ENCODE results near the gene BTK.

The BTK gene

DNA sequence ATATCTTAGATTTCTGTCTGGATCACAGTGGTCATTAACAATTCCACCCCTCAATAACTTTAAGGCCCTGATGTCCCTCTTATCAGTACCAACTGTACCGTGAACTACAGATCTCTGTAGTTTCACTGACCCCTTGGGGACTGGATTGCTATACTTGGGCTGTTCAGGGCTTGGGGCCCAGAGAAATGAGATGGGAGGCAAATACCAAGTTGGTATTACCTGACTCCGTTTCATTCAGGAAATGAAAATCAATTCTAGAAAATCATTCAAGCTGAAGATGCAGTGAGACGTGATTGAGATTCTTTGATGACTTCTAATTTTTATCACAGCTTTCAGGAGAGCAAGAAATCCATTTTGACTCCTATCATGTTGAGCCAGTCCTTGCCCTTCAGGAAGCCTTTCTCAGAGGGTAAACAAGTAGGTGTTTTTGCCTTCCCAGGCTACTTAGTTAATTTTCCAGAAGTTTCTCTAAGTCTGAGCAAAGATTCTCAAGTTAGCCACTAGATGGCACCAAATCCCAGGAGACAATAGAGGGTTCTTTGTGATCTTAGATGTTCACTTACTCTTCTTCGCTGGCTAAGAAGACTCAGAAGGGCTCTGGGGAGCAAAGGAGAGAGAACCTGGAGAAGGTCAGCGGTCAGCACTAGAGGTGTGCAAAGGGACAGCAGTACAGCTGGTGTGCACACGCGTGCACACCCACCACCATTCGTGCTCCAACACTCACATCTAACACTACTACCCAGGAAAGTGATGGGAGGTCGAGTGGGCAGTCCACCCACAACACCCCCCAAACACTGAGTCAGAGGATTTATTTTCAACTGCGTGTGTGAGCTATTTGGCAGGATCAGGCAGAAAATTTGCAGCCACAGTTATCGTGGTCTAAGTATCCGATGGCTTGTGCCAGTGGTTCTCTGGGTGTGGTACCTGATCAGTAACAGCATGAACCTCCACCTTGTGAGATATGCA, 29.5 kb upstream of the BTK start:
- no peak for DNase-seq (ENCODE audit: insufficient read length, low spot score)
- peak; percentile 45 for FAIRE-seq

GRCh38 chrX:101411984-101412383, 26.0 kb upstream of the BTK start:
- TF ChIP-seq TAF1 (IDR thresholded peaks at IDR 0.05; ENCODE audit: low read depth, low read length) (no peak), PAX5 (IDR thresholded peaks at IDR 0.05; ENCODE audit: insufficient read depth, low read length, severe bottlenecking) (no peak), SPI1 (IDR thresholded peaks at IDR 0.05; ENCODE audit: low read depth, low read length) (peak; percentile 82), POLR2AphosphoS5 (IDR thresholded peaks at IDR 0.05; ENCODE audit: low read depth, low read length) (no peak), POLR2A (IDR thresholded peaks at IDR 0.05; ENCODE audit: low read depth, low read length) (no peak)
- no peak for DNase-seq (ENCODE audit: insufficient read length, low spot score)
- FAIRE-seq: peak; percentile 69

More for the DNA sequence above, 29.5 kb upstream of the BTK start:
- TF ChIP-seq POLR2A (IDR thresholded peaks at IDR 0.05; ENCODE audit: low read depth, low read length) (no peak), PAX5 (IDR thresholded peaks at IDR 0.05; ENCODE audit: insufficient read depth, low read length, severe bottlenecking) (no peak), POLR2AphosphoS5 (IDR thresholded peaks at IDR 0.05; ENCODE audit: low read depth, low read length) (no peak), POU2F2 (IDR thresholded peaks at IDR 0.05; ENCODE audit: low read depth, low read length) (no peak)

DNA sequence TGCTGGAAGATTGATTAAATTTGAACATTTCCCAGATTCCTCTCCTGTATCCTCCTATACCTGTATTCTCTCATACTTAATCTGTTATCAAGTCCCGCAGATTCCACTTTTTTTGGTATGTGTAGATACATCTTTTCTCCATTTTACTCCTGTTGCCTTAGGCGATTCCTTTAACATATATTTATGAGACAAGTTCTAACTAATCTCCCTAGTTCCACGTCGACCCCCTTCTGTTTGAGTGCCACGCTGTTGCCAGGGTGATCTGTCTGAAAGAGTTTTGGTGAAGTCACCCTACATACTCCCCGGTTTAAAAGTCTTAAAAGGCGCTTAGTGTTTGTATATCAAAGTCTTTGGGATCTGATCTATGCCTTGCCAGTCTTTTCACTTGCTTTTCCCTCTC, 24.5 kb upstream of the BTK start:
- FAIRE-seq: no peak
- DNase-seq (ENCODE audit: insufficient read length, low spot score): no peak

DNA sequence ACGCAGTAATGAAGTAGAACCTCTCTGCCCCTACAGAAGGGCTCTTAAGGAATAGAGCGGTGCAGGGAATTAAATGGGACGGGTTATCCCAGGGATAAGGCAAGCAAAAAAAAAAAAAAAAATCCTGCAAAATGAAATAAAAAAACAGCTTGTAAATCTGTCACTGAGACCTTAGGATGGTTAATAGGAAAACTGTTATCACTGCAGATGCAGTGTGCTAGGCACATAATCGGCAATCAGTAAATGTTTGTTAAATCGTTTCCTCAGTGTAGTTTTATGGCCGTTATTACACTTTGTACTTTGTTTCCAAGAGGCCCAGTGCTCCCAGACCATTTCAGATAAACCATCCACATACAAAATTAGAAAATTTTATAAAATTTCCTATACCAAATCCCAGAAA, 23.1 kb upstream of the BTK start:
- no peak for DNase-seq (ENCODE audit: insufficient read length, low spot score)
- FAIRE-seq: no peak
- no peak for TF ChIP-seq POLR2AphosphoS5 (IDR thresholded peaks at IDR 0.05; ENCODE audit: low read depth, low read length)
- TF ChIP-seq TAF1 (IDR thresholded peaks at IDR 0.05; ENCODE audit: low read depth, low read length): no peak
- no peak for TF ChIP-seq PAX5 (IDR thresholded peaks at IDR 0.05; ENCODE audit: insufficient read depth, low read length, severe bottlenecking)
- TF ChIP-seq SPI1 (IDR thresholded peaks at IDR 0.05; ENCODE audit: low read depth, low read length): no peak

More for the DNA sequence above, 24.5 kb upstream of the BTK start:
- TF ChIP-seq SPI1 (IDR thresholded peaks at IDR 0.05; ENCODE audit: low read depth, low read length) (no peak), TAF1 (IDR thresholded peaks at IDR 0.05; ENCODE audit: low read depth, low read length) (no peak), POLR2A (IDR thresholded peaks at IDR 0.05; ENCODE audit: low read depth, low read length) (no peak), POLR2AphosphoS5 (IDR thresholded peaks at IDR 0.05; ENCODE audit: low read depth, low read length) (no peak), PAX5 (IDR thresholded peaks at IDR 0.05; ENCODE audit: insufficient read depth, low read length, severe bottlenecking) (no peak), POU2F2 (IDR thresholded peaks at IDR 0.05; ENCODE audit: low read depth, low read length) (no peak)

- DNase-seq (ENCODE audit: insufficient read length, low spot score) (no peak), FAIRE-seq (no peak)
- TF ChIP-seq POLR2AphosphoS5 (IDR thresholded peaks at IDR 0.05; ENCODE audit: low read depth, low read length) (no peak), POLR2A (IDR thresholded peaks at IDR 0.05; ENCODE audit: low read depth, low read length) (0 out of 2 replicates have a peak, but pooled peaks have one; percentile 66)
Measured at GRCh38 chrX:101408532-101408841, 22.5 kb upstream of the BTK start.

GRCh38 chrX:101407748-101408531, 21.9 kb upstream of the BTK start, which contains the start of the genes GLA and HNRNPH2:
Gene GLA, minus strand, starts transcription at chrX:101407925. Its CDS starts 22 bp downstream, at chrX:101407903.
Gene HNRNPH2, plus strand, starts transcription at chrX:101408222. Its CDS starts 3,767 bp downstream, at chrX:101411989.
- DNase-seq (ENCODE audit: insufficient read length, low spot score): peak; percentile 36
- peak; percentile 99 for FAIRE-seq
- TF ChIP-seq POLR2A (IDR thresholded peaks at IDR 0.05; ENCODE audit: low read depth, low read length) (no peak; the same call in none of the 2 replicates), PAX5 (IDR thresholded peaks at IDR 0.05; ENCODE audit: insufficient read depth, low read length, severe bottlenecking) (no peak), SPI1 (IDR thresholded peaks at IDR 0.05; ENCODE audit: low read depth, low read length) (peak; percentile 68), POLR2AphosphoS5 (IDR thresholded peaks at IDR 0.05; ENCODE audit: low read depth, low read length) (0 out of 2 replicates have a peak, but pooled peaks have one; percentile 49), POU2F2 (IDR thresholded peaks at IDR 0.05; ENCODE audit: low read depth, low read length) (no peak), TAF1 (IDR thresholded peaks at IDR 0.05; ENCODE audit: low read depth, low read length) (peak; percentile 33)

- TF ChIP-seq POU2F2 (IDR thresholded peaks at IDR 0.05; ENCODE audit: low read depth, low read length): no peak
- TF ChIP-seq TAF1 (IDR thresholded peaks at IDR 0.05; ENCODE audit: low read depth, low read length): no peak
- no peak for TF ChIP-seq SPI1 (IDR thresholded peaks at IDR 0.05; ENCODE audit: low read depth, low read length)
- no peak for TF ChIP-seq POLR2A (IDR thresholded peaks at IDR 0.05; ENCODE audit: low read depth, low read length)
- FAIRE-seq (no peak), DNase-seq (ENCODE audit: insufficient read length, low spot score) (no peak)
Measured at GRCh38 chrX:101407167-101407747, 21.3 kb upstream of the BTK start.

DNA sequence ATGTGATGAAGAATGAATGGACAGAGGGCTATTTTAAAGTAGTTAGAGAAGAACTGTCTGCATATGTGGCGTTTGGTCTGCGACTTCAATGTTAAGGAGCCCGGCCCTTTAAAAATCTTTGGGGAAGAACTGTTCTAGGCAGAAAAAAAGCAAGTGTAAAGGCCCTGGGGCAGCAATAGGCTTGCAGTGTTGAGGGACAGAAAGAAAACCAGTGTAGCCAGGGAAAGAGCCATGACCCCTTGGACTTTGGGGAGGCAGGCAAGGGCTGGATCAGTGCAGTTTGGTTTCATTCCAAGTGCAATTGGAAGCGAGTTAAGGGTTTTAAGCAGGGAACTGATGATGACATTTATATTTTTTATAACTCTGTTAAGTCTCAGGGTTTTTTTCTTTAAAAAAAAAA, 13.8 kb upstream of the BTK start:
- no peak for DNase-seq (ENCODE audit: insufficient read length, low spot score)
- FAIRE-seq: no peak
- TF ChIP-seq PAX5 (IDR thresholded peaks at IDR 0.05; ENCODE audit: insufficient read depth, low read length, severe bottlenecking) (no peak), POLR2AphosphoS5 (IDR thresholded peaks at IDR 0.05; ENCODE audit: low read depth, low read length) (no peak)

DNA sequence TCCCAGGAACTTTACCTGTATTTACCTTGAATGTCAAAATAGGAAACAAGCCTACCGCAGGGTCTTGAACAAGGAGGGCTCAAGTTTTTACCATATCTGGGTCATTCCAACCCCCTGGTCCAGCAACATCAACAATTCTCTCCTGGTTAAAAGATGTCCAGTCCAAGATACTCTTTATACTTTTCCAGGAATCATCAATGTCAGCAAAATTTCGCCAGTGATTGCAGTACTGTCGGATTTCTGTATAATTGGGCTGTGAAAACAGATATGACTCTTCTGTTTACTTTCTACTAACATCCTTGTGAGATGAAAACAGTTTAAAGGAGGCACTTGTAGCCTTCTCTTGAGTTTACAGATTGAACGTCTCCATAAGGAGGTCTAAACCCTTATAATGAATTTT, 12.7 kb upstream of the BTK start:
- FAIRE-seq (no peak), DNase-seq (ENCODE audit: insufficient read length, low spot score) (no peak)
- no peak for TF ChIP-seq SPI1 (IDR thresholded peaks at IDR 0.05; ENCODE audit: low read depth, low read length)
- no peak for TF ChIP-seq TAF1 (IDR thresholded peaks at IDR 0.05; ENCODE audit: low read depth, low read length)
- TF ChIP-seq PAX5 (IDR thresholded peaks at IDR 0.05; ENCODE audit: insufficient read depth, low read length, severe bottlenecking): no peak
- TF ChIP-seq POLR2A (IDR thresholded peaks at IDR 0.05; ENCODE audit: low read depth, low read length): no peak
- TF ChIP-seq POU2F2 (IDR thresholded peaks at IDR 0.05; ENCODE audit: low read depth, low read length): no peak
- no peak for TF ChIP-seq POLR2AphosphoS5 (IDR thresholded peaks at IDR 0.05; ENCODE audit: low read depth, low read length)
